H1 (cell line): ENCODE results near the gene MEIS3. TPM values are rescaled to one million over a fixed set of nuclear protein-coding genes. Genes with fewer than 3 reads are reported as not detected.

Experiments used
- CTCF ChIA-PET: fragments of 300-600 bp; sonication (Branson Sonifier 250); formaldehyde crosslinking; loops from one replicate; lab custom pipeline; 2021; ENCODE audit not compliant: partially characterized antibody; lab: Charles Lee
- POLR2A ChIA-PET: fragments of 300-600 bp; sonication (Branson Sonifier 250); formaldehyde crosslinking; loops from one replicate; lab custom pipeline; 2021; ENCODE audit warnings: inconsistent platforms; ENCODE audit not compliant: partially characterized antibody; lab: Charles Lee
- DNase-seq, 2 experiments: peaks; one replicate each; pipeline versions ENCODE4 v3.0.0 to v3.0.0-alpha.2; 2010 to 2022; ENCODE audit warnings: low spot score in 2 of 2, low read depth in 1 of 2, mixed read lengths in 1 of 2
- FAIRE-seq: peaks from 2 replicates; lab custom pipeline; 2011; peaks lifted over from hg19 to GRCh38; lab: Jason Lieb, UNC
- H2AFZ ChIP-seq: 2 replicates; pipeline ENCODE4 v1.8.1; 2012; ENCODE audit warnings: low read length, inconsistent platforms
- H2AK5ac ChIP-seq: 2 replicates; pipeline ENCODE4 v1.6.1; 2013; ENCODE audit warnings: low read depth, low read length
- H2BK120ac ChIP-seq: replicated peaks from 2 replicates; pipeline ENCODE3; 2013; ENCODE audit warnings: low read depth, low read length, inconsistent platforms
- H2BK12ac ChIP-seq: 2 replicates; pipeline ENCODE4 v1.6.1; 2013; ENCODE audit warnings: low read depth, low read length
- H2BK15ac ChIP-seq: 2 replicates; pipeline ENCODE4 v1.6.1; 2013; ENCODE audit warnings: low read length
- H2BK20ac ChIP-seq: 2 replicates; pipeline ENCODE4 v1.6.1; 2013; ENCODE audit warnings: low read length
- H2BK5ac ChIP-seq: 2 replicates; pipeline ENCODE4 v1.6.1; 2013; ENCODE audit warnings: low read depth, low read length
- H3K14ac ChIP-seq: 2 replicates; pipeline ENCODE4 v1.6.1; 2013; ENCODE audit warnings: inconsistent platforms; ENCODE audit not compliant: insufficient read length
- H3K18ac ChIP-seq: 2 replicates; pipeline ENCODE4 v1.6.1; 2013; ENCODE audit warnings: low read length; ENCODE audit errors: extremely low read depth
- H3K23ac ChIP-seq: 2 replicates; pipeline ENCODE4 v1.6.1; 2013; ENCODE audit warnings: inconsistent platforms; ENCODE audit not compliant: insufficient read length
- H3K23me2 ChIP-seq: 2 replicates; pipeline ENCODE4 v1.6.1; 2013; ENCODE audit warnings: low read depth, low read length
- H3K27ac ChIP-seq: 2 replicates; pipeline ENCODE4 v1.6.1; 2011; ENCODE audit warnings: low read depth, low read length, inconsistent platforms
- H3K27me3 ChIP-seq, 4 experiments: replicated peaks in 1 of 4; 1 replicate in 1 of 4; 2 replicates in 3 of 4; pipeline versions ENCODE4 v1.6.1 to v1.8.1; 2011 to 2013; ENCODE audit warnings: low read length in 3 of 4, mild to moderate bottlenecking in 3 of 4, inconsistent platforms in 2 of 4, mixed read lengths in 2 of 4, moderate library complexity in 1 of 4; ENCODE audit not compliant: control insufficient read depth in 3 of 4, insufficient read depth in 3 of 4; ENCODE audit errors: extremely low read depth in 1 of 4
- H3K36me3 ChIP-seq, 4 experiments: 2 replicates each; pipeline versions ENCODE4 v1.6.1 to v1.8.1; 2011 to 2013; ENCODE audit warnings: mild to moderate bottlenecking in 4 of 4, low read length in 3 of 4, moderate library complexity in 2 of 4, control low read depth in 1 of 4, inconsistent platforms in 1 of 4; ENCODE audit not compliant: insufficient read depth in 4 of 4, control insufficient read depth in 2 of 4
- H3K4ac ChIP-seq: replicated peaks from 2 replicates; pipeline ENCODE3; 2013; ENCODE audit warnings: low read length, low read depth, mixed read lengths, inconsistent platforms; ENCODE audit not compliant: insufficient read length
- H3K4me1 ChIP-seq, 4 experiments: replicated peaks in 1 of 4; 1 replicate in 1 of 4; 2 replicates in 3 of 4; pipeline versions ENCODE4 v1.6.1 to v1.8.1; 2011 to 2013; ENCODE audit warnings: low read length in 3 of 4, inconsistent platforms in 2 of 4, mixed read lengths in 1 of 4; ENCODE audit not compliant: insufficient read depth in 4 of 4, control insufficient read depth in 3 of 4
- H3K4me2 ChIP-seq, 2 experiments: 2 replicates each; pipeline versions ENCODE4 v1.6.1 to v1.8.1; 2011 to 2013; ENCODE audit warnings: low read depth in 2 of 2, low read length in 2 of 2, control low read depth in 1 of 2, inconsistent platforms in 1 of 2, mild to moderate bottlenecking in 1 of 2; ENCODE audit not compliant: insufficient read depth in 1 of 2
- H3K4me3 ChIP-seq, 4 experiments: fragments of 200-600, 300-600 bp in 1 of 4; sonication (generic), shearing (Covaris generic), sonication (Bioruptor Twin) in 1 of 4; 2 replicates each; pipeline versions ENCODE4 v1.5.1 to v1.8.1; 2011 to 2016; ENCODE audit warnings: low read length in 4 of 4, low read depth in 3 of 4, control low read depth in 2 of 4, inconsistent platforms in 2 of 4, mild to moderate bottlenecking in 2 of 4, mixed read lengths in 1 of 4, moderate library complexity in 1 of 4; ENCODE audit not compliant: insufficient read depth in 2 of 4; ENCODE audit errors: extremely low read depth in 1 of 4
- H3K56ac ChIP-seq: replicated peaks from 2 replicates; pipeline ENCODE3; 2013; ENCODE audit warnings: low read depth, mild to moderate bottlenecking, mixed read lengths, low read length, inconsistent platforms; ENCODE audit not compliant: insufficient read length
- H3K79me1 ChIP-seq: 2 replicates; pipeline ENCODE4 v1.6.1; 2013; ENCODE audit warnings: low read depth, low read length, control low read depth
- H3K79me2 ChIP-seq, 2 experiments: 2 replicates each; pipeline versions ENCODE4 v1.6.1 to v1.8.1; 2012 to 2013; ENCODE audit warnings: low read length in 2 of 2, mild to moderate bottlenecking in 2 of 2, inconsistent platforms in 1 of 2; ENCODE audit not compliant: insufficient read depth in 2 of 2, control insufficient read depth in 1 of 2
- H3K9ac ChIP-seq, 4 experiments: replicated peaks in 1 of 4; 1 replicate in 1 of 4; 2 replicates in 3 of 4; pipeline versions ENCODE4 v1.6.1 to v1.8.1; 2011 to 2013; ENCODE audit warnings: low read depth in 3 of 4, low read length in 3 of 4, control low read depth in 2 of 4, mild to moderate bottlenecking in 2 of 4, moderate library complexity in 2 of 4, inconsistent platforms in 1 of 4; ENCODE audit errors: extremely low read depth in 1 of 4
- H3K9me3 ChIP-seq, 2 experiments: 2 replicates each; pipeline versions ENCODE4 v1.6.1 to v1.8.1; 2012 to 2013; ENCODE audit warnings: mild to moderate bottlenecking in 2 of 2, moderate library complexity in 2 of 2, control low read depth in 1 of 2, inconsistent platforms in 1 of 2, low read depth in 1 of 2, low read length in 1 of 2, mixed read lengths in 1 of 2; ENCODE audit not compliant: insufficient read depth in 2 of 2
- H4K20me1 ChIP-seq, 2 experiments: replicated peaks in 1 of 2; 2 replicates each; pipeline versions ENCODE3 to v1.8.1; 2011 to 2013; ENCODE audit warnings: inconsistent platforms in 2 of 2, low read length in 2 of 2, mild to moderate bottlenecking in 1 of 2; ENCODE audit not compliant: insufficient read depth in 2 of 2, control insufficient read depth in 1 of 2
- H4K5ac ChIP-seq: 2 replicates; pipeline ENCODE4 v1.6.1; 2013; ENCODE audit warnings: low read length, low read depth, mixed read lengths, inconsistent platforms; ENCODE audit not compliant: insufficient read length
- H4K8ac ChIP-seq: 2 replicates; pipeline ENCODE4 v1.8.0; 2013; ENCODE audit warnings: mild to moderate bottlenecking, moderate library complexity, low read length, inconsistent platforms; ENCODE audit not compliant: insufficient read depth; ENCODE audit errors: extremely low read depth
- H4K91ac ChIP-seq: replicated peaks from 2 replicates; pipeline ENCODE3; 2013; ENCODE audit warnings: low read length, mixed read lengths, inconsistent platforms; ENCODE audit not compliant: insufficient read length
- ASH2L ChIP-seq: fragments of 200-600, 300-600 bp; sonication (generic); IDR thresholded peaks from one replicate; pipeline ENCODE4 v1.7.1; 2017; ENCODE audit warnings: low read length
- BCL11A ChIP-seq, 2 experiments: IDR thresholded peaks; one replicate each; pipeline ENCODE4 v1.6.1; 2011; ENCODE audit warnings: low read depth in 2 of 2, low read length in 2 of 2, mild to moderate bottlenecking in 2 of 2
- EP300 ChIP-seq, 2 experiments: IDR thresholded peaks; 1 replicate in 1 of 2; 2 replicates in 1 of 2; pipeline ENCODE4 v1.6.1; 2011 to 2012; ENCODE audit warnings: low read depth in 2 of 2, low read length in 2 of 2, mild to moderate bottlenecking in 2 of 2, borderline replicate concordance in 1 of 2, inconsistent platforms in 1 of 2, moderate library complexity in 1 of 2
- GABPA ChIP-seq: IDR thresholded peaks from 2 replicates; pipeline ENCODE4 v1.6.1; 2011; ENCODE audit warnings: mild to moderate bottlenecking, low read length, moderate library complexity, borderline replicate concordance; ENCODE audit not compliant: insufficient read depth
- HDAC2 ChIP-seq, 2 experiments: fragments of 300-600 bp in 1 of 2; sonication (generic) in 1 of 2; IDR thresholded peaks; 2 replicates each; pipeline ENCODE4 v1.6.1; 2011 to 2012; ENCODE audit warnings: low read depth in 2 of 2, low read length in 2 of 2, mild to moderate bottlenecking in 2 of 2, moderate library complexity in 2 of 2, borderline replicate concordance in 1 of 2, inconsistent platforms in 1 of 2
- SIX5 ChIP-seq: IDR thresholded peaks from 2 replicates; pipeline ENCODE4 v1.6.1; 2011; ENCODE audit warnings: mild to moderate bottlenecking, low read depth, low read length
- TAF1 ChIP-seq: IDR thresholded peaks from 2 replicates; pipeline ENCODE4 v1.6.1; 2011; ENCODE audit warnings: mild to moderate bottlenecking, low read depth, low read length
- TAF7 ChIP-seq: optimal IDR thresholded peaks from 2 replicates; pipeline ENCODE3; 2011; ENCODE audit warnings: low read depth, mild to moderate bottlenecking, inconsistent platforms, low read length, moderate library complexity, borderline replicate concordance
- TBP ChIP-seq: IDR thresholded peaks from 2 replicates; pipeline ENCODE4 v1.6.1; 2011; ENCODE audit warnings: low read depth, low read length, improper control_type of control experiment
- YY1 ChIP-seq: IDR thresholded peaks from 2 replicates; pipeline ENCODE4 v1.6.1; 2011; ENCODE audit warnings: low read depth, mild to moderate bottlenecking, low read length
- WGBS, 2 experiments: shearing (Covaris generic) in 1 of 2; methylation state at CpG; one replicate each; pipeline versions ENCODE4 v1.1.6 to v1.1.7; 2013 to 2015; ENCODE audit warnings: low lambda C conversion rate in 2 of 2, mixed read lengths in 2 of 2, inconsistent platforms in 1 of 2, low coverage in 1 of 2, missing lambda C conversion rate in 1 of 2; ENCODE audit not compliant: insufficient replicate concordance in 2 of 2, insufficient coverage in 1 of 2, insufficient read length in 1 of 2; ENCODE audit errors: extremely low coverage in 1 of 2, missing lambda C conversion rate in 1 of 2; 5-methylcytosine and 5-hydroxymethylcytosine counted together
- polyA plus RNA-seq, 7 experiments: library from polyadenylated mRNA; depleted of rRNA in 3 of 7; stranded (reverse) in 5 of 7; unstranded in 2 of 7; fragments of >200 nt in 5 of 7; fragments of 200-250 nt in 2 of 7; gene quantifications; 1 replicate in 5 of 7; 2 replicates in 1 of 7; 4 replicates in 1 of 7; pipeline versions ENCODE4 v1.2.1 to v1.2.3, GENCODE V29; 2011 to 2013; ENCODE audit warnings: missing spikeins in 2 of 7, mixed read lengths in 2 of 7
- total RNA-seq: library from RNA; stranded (reverse); fragmentation: NEBNext Ultra II Directional; extraction: Animal tissue kit (Norgen Biotek cat#: 25700); gene quantifications from 2 replicates; pipeline ENCODE4 v1.2.1, GENCODE V29; 2021
- TF ChIP-seq, protein P1 (sequence below): IDR thresholded peaks from 2 replicates; pipeline ENCODE4 v1.6.1; 2012; ENCODE audit warnings: inconsistent platforms

The MEIS3 gene
- total and polyA plus RNA-seq, 2 of the 8 experiments (the other 6 are each of a cell fraction or from before 2014, with no cell fraction given), result 24.5 to 28.2 TPM

DNA sequence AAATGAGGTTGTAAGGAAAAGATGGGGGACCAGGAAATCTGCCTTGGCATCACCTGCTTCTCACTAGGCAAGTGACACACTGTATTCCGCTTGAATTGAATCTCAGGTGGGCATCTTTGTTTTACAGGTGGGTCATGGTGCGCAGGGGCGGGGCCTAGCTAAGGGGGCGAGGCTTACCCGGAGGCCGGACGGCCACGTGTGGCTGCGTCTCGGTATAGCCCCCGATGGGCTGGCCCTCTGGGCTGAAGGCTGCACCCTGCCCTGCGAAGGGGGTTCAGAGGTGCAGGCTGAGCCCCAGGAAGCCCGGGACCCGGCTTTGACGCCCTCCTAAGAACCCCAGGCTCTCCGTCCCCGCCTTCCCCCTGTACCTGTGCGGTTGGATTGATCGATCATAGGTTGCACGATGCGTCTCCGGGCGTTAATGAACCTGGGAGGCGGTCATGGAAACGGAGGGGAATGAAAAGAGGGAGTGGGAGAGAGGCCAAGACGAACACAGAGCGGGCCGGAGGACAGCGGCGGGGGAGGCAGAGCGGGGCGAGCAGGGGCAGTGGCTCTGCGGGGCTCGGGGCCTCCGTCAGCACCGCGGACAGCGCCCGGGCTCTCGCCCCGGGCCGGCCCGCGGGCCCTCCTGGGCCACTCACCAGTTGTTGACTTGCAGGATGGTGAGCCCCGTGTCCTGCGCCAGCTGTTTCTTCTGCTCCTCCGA lies 12.5 kb downstream of the MEIS3 start:
- Histone ChIP-seq H3K4ac (no peak overlapping the region), H2BK15ac (no peak overlapping the region), H3K4me2 (peak overlapping the region; percentile 72 to 87), H3K56ac (no peak overlapping the region), H3K79me1 (no peaks in the 10 kb centered on the region; the same call in 1 of the 2 replicates), H2AFZ (no peak overlapping the region), H4K5ac (no peak overlapping the region), H3K23ac (no peak overlapping the region), H2BK20ac (no peak overlapping the region), H2BK120ac (no peak overlapping the region), H3K23me2 (peaks cover 9% of the 10 kb centered on the region), H2BK12ac (no peak overlapping the region), H3K27ac (no peak overlapping the region), H3K14ac (no peak overlapping the region), H3K4me3 (peak overlapping the region; percentile 17 to 68 (median 48); a peak in 7 of 8 replicates), H3K18ac (no peak overlapping the region), H3K36me3 (no peaks in the 10 kb centered on the region), H3K4me1 (peaks cover 0 to 5% (median 4%) of the 10 kb centered on the region in 4 experiments; a peak in 4 of 7 replicates), H2BK5ac (no peak overlapping the region), H4K20me1 (peaks cover 0 to 4% of the 10 kb centered on the region in 2 experiments), H4K91ac (no peak overlapping the region), H4K8ac (no peak overlapping the region), H3K9ac (no peak overlapping the region), H2AK5ac (no peak overlapping the region), H3K79me2 (no peaks in the 10 kb centered on the region), H3K27me3 (no peaks in the 10 kb centered on the region), H3K9me3 (no peaks in the 10 kb centered on the region)
- ChIA-PET POLR2A (interaction anchor here (1.0 to 1.7 kb wide), 6 partner anchors 9 to 84 kb away, joined by 3 to 5 read pairs (median 4); partner anchors contain the start of gene MEIS3), CTCF (interaction anchor here (0.6 to 1.0 kb wide), 2 partner anchors 86 to 361 kb away, joined by 3 to 4 read pairs; no protein-coding TSS in a partner anchor)
- 4% methylated on average over 43 of the region's 47 CpGs; no CpG with 5 or more reads in 1 of the 2 experiments for WGBS, 2 experiments
- peak in 1 of 2 experiments; percentile 88 for DNase-seq
- no peak for FAIRE-seq
- peak; percentile 32 for TF ChIP-seq ASH2L
- no peak for TF ChIP-seq EP300 (IDR thresholded peaks at IDR 0.05; ENCODE audit: borderline replicate concordance in 1 of 2, low read depth in 2 of 2, low read length in 2 of 2)
- no peak for TF ChIP-seq TBP
- peak; percentile 79; the same call in 1 of the 2 replicates for TF ChIP-seq GABPA
- peak in 1 of 2 experiments; percentile 73; a peak in 1 of 4 replicates for TF ChIP-seq HDAC2 (IDR thresholded peaks at IDR 0.05; ENCODE audit: borderline replicate concordance in 1 of 2, low read depth in 2 of 2, low read length in 2 of 2)
- no peak for TF ChIP-seq TAF7
- TF ChIP-seq, protein P1, sequence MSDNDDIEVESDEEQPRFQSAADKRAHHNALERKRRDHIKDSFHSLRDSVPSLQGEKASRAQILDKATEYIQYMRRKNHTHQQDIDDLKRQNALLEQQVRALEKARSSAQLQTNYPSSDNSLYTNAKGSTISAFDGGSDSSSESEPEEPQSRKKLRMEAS, result peak; percentile 53; the same call in 1 of the 2 replicates
- no peak for TF ChIP-seq YY1
- TF ChIP-seq TAF1, result no peak
- no peak for TF ChIP-seq SIX5
- TF ChIP-seq BCL11A (IDR thresholded peaks at IDR 0.05; ENCODE audit: low read depth in 2 of 2, low read length in 2 of 2), result no peak
